VCaP (cell line): ENCODE measurements around the gene SYT6.

Source experiments
- H3K27ac ChIP-seq: fragments of 450-650 bp; 2 replicates; pipeline ENCODE4 v1.5.1; 2017
- CTCF ChIP-seq: fragments of 450-650 bp; conservative IDR thresholded peaks from 2 replicates; pipeline ENCODE4 v1.5.1; 2017; ENCODE audit warnings: mild to moderate bottlenecking, moderate library complexity

The SYT6 gene

DNA sequence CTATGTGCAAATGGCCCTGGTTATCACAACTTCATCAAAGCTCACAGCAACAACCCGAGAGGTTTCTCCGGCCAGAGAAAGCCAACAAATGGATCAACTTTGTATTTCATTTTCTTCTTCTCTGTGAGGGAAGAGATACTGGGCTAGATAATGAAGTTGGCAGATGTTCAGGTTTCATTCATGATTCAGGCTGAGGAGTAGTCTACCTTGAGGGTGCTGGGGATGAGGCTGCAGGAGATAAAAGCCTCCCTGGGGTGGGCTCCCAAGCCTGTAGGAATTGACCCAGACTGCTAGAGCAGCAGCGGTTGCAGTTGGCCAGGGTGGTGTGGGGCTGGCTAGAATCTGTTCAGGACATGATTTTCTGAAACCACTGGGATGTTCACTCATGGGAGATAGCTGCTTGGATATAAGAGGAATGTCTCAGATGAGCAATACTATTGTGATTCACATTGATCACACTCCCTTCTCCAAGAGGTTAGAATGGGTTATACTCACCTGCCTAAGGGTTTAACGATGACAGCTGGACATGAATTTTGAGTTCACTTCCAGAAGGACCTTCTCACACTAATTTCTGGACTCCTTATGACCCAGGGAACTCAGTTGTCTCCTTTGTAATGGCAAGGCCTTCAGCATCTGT lies 64.0 kb downstream of the SYT6 start:
- TF ChIP-seq CTCF, result no peak
- no peak overlapping the region for H3K27ac ChIP-seq

DNA sequence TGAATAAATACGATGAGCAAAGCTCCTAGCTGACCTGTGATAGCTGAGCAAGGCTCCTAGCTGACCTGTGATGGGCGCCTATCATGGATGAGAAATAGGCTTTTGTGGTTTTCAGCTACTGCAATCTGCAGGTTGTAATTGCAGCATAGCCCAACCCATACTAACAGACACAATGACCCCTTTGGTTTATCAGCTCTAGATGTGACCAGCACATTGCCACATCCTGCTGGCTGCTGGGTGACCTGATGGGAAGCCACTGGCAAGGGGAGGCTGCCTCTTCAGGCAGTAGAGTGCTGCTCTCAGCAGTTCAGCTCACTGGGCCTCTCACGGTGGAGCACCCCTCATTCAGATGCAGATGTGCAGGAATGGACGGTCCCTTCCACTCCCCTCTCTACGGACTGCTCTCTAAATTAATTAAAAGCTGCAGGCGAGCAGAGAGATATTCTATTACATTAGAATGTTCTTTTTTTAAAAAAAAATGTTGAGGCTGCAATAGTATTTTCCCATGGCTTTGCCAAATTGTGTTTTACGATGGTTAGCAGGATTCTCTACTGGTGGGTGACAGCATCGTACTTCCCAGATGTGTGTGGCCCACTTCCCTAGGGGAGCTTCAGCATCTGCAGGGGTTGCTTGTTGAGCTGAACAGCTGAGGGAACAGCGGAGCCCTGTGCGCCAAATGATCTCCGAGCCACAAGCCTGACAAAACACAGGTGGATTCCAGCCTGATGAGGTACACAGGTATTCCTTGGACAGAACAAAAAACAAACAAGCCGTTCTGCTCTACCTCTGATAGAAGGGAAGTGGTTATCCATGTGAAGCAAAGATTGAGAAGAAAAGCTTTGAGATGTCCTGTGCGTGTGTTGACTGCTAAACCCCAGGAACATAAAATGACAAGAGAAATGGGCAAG lies 65.0 kb downstream of the SYT6 start:
- no peak for TF ChIP-seq CTCF
- H3K27ac ChIP-seq, result no peak overlapping the region

GRCh38 chr1:114087495-114087894 lies 66.2 kb downstream of the SYT6 start:
- TF ChIP-seq CTCF, result no peak
- H3K27ac ChIP-seq, result no peak overlapping the region

- H3K27ac ChIP-seq, result no peak overlapping the region
- TF ChIP-seq CTCF, result no peak
These were observed 66.9 kb downstream of the SYT6 start for GRCh38 chr1:114086601-114087368.

GRCh38 chr1:114082867-114083585 lies 70.6 kb downstream of the SYT6 start:
- no peak overlapping the region for H3K27ac ChIP-seq

GRCh38 chr1:114082304-114082630 lies 71.4 kb downstream of the SYT6 start:
- TF ChIP-seq CTCF, result no peak

More at GRCh38 chr1:114082867-114083585, 70.6 kb downstream of the SYT6 start:
- TF ChIP-seq CTCF, result no peak

More at GRCh38 chr1:114082304-114082630, 71.4 kb downstream of the SYT6 start:
- no peak overlapping the region for H3K27ac ChIP-seq
